ENCODE measurements around the gene H2AZ1.
"Not testable (repeated sequence)": the region's sequence is repeated elsewhere in the genome, so short reads cannot be mapped to it uniquely, and the experiment has no call there.

Gene H2AZ1

DNA sequence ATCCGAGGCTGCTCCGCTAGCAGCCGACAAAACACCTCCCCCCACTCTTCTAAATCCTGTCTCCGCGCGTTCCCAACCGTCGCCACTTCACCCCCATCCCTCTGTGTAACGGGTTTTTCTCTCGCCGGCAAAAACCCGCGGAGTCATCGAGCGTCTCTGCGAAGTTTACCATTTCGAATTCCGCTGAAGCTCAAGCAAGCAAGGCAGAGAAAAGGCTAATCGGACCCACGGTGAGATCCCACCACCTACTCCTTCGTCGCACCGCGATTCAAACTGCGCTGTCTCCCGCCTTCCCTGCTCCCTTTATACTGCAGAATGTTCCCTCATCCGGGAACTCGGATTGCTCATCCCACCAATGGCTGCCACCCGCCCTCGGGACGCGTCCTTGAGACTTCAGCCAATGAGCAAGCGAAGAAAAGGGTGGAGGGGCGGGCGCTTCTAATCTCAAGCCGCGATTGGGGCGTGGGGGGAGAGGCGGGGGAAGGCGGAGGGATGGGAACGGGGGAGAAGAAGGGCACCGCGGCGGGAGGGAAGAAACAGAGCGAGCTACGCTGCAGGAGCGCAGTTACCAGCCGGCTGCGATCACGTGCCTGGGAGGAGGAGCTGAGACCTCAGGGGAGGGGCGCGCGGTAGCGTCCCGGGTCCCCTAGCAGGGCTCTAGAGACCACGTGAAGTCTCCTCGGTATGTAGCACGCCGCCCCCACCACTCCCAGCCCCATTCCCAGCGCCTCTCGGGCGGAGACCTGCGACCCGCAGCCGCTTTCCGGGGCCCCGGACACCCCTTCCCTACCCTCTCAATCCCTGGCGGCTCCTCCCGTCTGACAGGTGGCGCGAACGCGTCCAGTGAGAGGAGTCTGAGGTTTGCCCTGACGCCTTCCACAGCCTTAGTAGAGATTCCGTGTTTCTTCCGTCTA is at the start of gene H2AZ1:
Gene H2AZ1 (minus strand): TSS at position 277 of the 914 bp plus-strand sequence. CDS start 105 bp downstream, at position 172.
- peak; percentile 99 for DNase-seq

DNA sequence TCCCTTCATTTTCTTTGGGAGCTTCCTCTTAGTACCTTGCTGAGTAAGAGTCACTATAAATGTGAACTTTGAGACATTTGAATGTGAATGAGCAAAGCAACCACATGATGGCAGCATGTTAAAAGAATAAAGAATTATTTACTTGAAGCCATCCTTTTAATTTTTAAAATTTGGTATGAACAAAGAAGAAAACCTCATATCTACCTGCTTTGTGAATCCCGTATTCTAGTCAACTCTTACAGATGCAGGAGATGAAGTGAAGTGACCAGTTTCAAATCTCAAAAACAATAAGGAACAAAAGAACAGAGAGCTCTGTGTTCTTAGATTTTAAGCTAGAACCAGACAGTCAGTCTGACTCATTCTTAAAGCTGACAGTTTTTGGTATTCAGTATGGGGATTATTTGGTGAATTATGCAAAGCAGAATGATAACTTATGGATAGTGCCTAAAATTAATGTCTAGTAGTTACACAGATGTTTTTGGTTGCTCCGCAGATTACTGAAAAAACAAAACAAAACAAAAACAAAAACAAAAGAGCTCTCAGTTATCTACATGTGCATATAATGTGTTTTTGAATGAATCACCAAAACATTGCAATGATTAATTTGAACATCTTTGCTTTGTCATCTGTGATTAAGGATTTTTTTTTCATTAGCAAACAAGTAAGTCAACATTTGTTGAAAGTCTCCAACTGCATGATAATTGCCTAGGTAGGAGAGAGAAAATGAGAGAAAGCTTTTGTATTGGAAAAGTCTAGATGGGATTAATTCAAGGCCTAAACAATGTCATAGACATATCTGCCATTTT is 48.2 kb upstream of the H2AZ1 start:
- DNase-seq, result peak; percentile 9

- DNase-seq, result no peak
Measured at GRCh38 chr4:99991741-99992140, 41.7 kb upstream of the H2AZ1 start.

DNA sequence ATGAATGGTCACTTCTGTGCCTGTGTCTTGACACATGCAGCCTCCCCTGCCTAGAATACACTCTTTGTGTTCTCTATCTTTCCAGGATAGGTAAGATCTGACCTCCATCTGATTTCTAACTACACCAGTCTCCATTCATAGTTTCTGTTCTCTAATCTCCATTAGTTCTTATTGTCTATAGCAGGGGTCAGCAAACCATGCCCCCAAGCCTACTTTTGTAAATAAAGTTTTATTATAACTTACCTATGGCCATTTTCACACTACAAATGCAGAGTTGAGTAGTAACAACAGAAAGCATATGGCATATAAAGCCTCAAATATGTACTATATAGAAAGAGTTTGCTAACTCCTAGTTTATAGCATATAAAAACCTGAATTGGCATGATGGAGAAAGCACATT is 37.6 kb upstream of the H2AZ1 start:
- DNase-seq, result no peak

DNA sequence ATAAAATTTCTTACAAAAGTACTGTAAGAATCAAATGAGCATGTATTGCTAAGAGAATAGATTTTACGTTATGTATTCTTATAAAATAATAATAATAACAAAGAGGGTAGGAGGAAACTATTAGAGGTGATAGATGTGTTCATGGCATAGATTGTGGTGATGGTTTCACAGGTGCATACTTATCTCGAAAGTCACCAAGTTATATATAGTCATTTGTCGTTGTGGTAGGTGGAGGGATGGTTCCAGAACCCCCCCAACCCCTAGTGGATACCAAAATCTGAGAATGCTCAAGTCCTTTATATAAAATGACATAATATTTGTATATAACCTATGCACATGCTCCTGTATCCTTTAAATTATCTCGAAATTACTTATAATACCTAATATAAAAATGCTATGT is 36.7 kb upstream of the H2AZ1 start:
- DNase-seq, result no peak

DNA sequence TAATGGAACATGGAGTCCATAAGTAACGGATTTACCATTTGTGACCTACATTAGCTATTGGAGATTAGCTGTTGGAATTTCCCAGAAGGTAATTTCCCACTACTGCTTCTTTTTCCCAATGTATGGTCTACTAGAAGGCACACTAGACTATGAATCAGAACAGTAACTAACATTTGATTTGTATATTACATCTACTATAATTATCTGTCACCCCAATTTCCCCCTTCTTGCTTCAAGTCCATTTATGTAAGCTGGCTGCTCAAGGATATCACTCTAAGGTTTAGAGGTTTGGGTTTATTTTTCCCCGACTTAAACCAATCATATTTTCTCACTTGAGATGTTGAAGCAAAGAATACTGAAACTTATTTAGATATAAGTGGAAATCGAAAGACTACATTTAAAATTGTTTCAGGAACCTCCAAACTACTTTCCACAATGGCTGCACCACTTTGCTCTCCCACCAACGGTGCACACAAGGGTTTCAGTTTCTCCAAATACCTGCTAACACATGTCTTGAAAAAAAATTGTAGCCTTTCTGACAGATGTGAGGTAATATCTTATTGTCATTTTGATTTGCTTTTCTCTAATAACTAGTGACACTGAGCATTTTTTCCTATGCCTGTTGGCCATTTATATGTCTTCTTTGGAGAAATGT is 33.3 kb upstream of the H2AZ1 start:
- no peak for DNase-seq

GRCh38 chr4:99979872-99980271 is 29.8 kb upstream of the H2AZ1 start:
- no peak for DNase-seq

- no peak for DNase-seq
Measured at GRCh38 chr4:99971453-99972111, 21.5 kb upstream of the H2AZ1 start.

GRCh38 chr4:99968330-99968729 is 18.3 kb upstream of the H2AZ1 start:
- no peak for DNase-seq

- no peak for DNase-seq
Measured at GRCh38 chr4:99966692-99967091, 16.6 kb upstream of the H2AZ1 start.

- no peak for DNase-seq
Measured at GRCh38 chr4:99965674-99966350, 15.7 kb upstream of the H2AZ1 start.

DNA sequence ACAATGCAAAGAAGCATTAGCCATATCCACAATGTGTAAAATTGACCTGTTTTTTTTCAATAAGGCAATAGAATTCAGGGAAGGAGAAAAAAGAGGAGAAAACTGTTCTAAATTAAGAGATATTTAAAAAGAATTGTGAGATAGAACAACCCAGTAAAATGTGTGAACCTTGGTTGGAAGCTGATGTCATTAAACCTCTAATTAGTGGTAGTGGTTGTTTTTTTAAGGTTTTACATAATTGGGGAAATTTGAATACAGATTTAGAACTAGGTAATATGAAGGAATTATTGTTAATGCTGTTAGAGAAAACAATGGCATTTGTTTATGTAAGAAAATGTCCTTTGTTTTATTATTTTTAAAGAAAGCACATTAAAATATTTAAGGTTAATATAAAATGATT is 15.1 kb upstream of the H2AZ1 start:
- no peak for DNase-seq

- no peak for DNase-seq
Measured at GRCh38 chr4:99961711-99962110, 11.6 kb upstream of the H2AZ1 start.

DNA sequence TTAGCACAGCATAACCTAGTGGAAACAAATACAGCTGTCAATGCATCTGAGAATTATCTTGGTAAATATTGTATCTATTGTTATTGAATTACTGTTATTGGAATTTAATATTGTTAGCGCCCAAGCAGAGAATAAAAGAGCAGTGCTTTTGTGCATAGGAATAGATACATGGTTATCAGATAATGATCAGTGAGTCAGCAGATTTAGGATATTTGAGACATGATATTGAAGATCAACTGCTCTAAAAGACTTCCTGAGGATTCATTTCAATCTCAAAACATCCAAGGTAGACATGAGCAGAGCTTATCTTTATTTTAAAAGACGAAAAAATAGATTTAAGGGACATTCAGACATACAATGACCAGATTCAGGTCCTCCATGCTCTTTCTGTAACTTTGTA is 10.6 kb upstream of the H2AZ1 start:
- no peak for DNase-seq

- not testable (repeated sequence) for DNase-seq
Measured at GRCh38 chr4:99958207-99958606, 8.1 kb upstream of the H2AZ1 start.

DNA sequence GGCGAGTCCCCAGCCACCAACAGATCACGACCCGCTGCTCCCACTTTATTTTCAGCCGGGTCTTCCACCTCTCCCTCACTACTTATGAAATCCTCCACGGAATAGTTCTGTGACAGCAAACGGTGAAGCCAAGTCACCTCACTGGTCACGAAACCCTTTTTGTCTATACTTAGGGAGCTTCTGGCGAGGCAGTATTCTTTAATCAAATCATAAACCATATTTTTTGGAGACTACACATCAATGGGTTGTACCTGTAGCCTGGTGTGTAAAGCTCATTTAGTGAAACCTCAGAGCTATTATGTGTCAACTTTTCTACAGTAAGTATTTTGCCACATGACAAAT is 809 bp upstream of the H2AZ1 start:
- no peak for DNase-seq

- DNase-seq, result peak; percentile 98
Measured at GRCh38 chr4:99949034-99949998, 759 bp downstream of the H2AZ1 start.

GRCh38 chr4:99947608-99948007 is 2.5 kb downstream of the H2AZ1 start:
- DNase-seq, result no peak

DNA sequence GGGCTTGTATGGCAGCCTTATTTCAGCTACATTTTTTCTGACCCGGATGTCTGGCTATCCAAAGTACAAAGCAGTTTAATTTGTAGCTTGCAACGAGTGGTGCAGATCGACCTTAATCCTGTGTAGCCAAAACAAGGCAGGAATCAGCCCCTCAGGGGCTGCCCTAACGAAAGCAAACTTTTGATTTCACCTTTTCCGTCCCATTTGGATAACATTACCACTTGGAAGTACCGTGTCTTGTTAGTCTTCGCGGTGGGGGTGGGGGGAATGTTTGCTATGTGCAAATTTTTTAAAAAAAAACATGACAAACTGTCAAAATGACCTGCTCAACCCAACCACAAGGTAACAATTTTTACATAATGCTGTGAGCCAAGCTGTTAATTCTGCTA is 2.9 kb downstream of the H2AZ1 start:
- DNase-seq, result no peak

DNA sequence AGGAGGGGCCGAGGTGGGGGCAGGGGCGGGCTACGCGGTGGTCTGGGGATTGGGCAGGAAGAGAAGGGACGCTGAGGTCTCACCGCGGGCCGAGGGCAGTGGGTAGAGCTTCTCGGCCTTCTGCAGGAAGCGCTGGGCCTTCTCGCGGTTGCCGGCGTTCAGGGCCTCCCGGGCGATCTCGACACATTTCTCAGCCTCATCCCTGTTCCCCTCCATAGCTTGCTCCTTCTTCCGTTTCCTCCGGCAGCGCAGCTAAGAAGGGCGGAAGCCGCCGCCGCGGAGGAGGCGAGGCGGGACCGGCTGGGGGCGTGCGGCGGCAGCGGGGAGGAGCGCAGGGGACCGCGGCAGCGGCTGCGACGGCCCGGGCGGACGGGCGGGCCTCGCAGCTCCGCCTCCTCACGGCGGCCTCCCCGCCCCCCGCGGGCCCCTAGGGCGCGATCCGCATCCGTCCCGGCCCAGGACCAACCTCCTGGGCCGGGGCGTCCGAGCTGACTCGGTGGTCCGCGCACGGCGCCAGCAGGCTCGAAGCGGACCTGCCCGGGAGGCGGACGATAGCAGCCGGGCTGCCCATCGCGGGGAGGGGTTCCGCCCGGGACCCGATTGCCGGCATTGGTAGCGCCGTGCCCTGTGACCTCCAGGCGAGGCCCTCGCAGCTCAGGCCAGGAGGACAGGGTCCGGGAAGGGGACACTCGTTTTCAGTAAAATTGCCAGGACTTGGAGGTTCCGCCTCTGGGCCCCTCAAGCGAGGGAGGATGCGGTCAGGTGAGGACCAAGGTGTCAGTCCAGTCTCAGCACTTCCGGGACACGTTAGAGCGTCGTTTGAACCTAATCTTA is 3.5 kb downstream of the H2AZ1 start, which contains the start of gene DNAJB14:
Gene DNAJB14 (minus strand): TSS at position 263 of the 834 bp plus-strand sequence. CDS start 47 bp downstream, at position 216.
- DNase-seq, result peak; percentile 78
